OCI-LY1 (cell line): ENCODE measurements around the gene SLC25A13.

Source experiments
- H2AFZ ChIP-seq: fragments of 200-600 bp; sonication (generic), shearing (Covaris generic); 2 replicates; pipeline ENCODE4 v1.6.0; 2014; ENCODE audit warnings: antibody characterized with exemption, mild to moderate bottlenecking, low read length
- H3F3A ChIP-seq: fragments of 200-600 bp; sonication (generic), shearing (Covaris generic); 2 replicates; pipeline ENCODE4 v1.6.0; 2014; ENCODE audit warnings: mild to moderate bottlenecking, antibody characterized with exemption, low read length, moderate library complexity; ENCODE audit not compliant: insufficient read depth
- H3K27ac ChIP-seq: fragments of 200-600 bp; sonication (generic); 2 replicates; pipeline ENCODE4 v1.5.1; 2014; ENCODE audit warnings: low read length, mixed run types, mild to moderate bottlenecking, low read depth; ENCODE audit not compliant: poor library complexity, severe bottlenecking
- H3K27me3 ChIP-seq: fragments of 200-600 bp; sonication (generic); 2 replicates; pipeline ENCODE4 v1.6.0; 2014; ENCODE audit warnings: antibody characterized with exemption, mild to moderate bottlenecking, low read length, moderate library complexity; ENCODE audit not compliant: insufficient read depth
- H3K36me3 ChIP-seq: fragments of 200-600 bp; sonication (generic); 2 replicates; pipeline ENCODE4 v1.6.1; 2014; ENCODE audit warnings: mild to moderate bottlenecking, antibody characterized with exemption, low read length, moderate library complexity, mixed read lengths; ENCODE audit not compliant: insufficient read depth
- H3K4me1 ChIP-seq: fragments of 200-600 bp; sonication (generic); 2 replicates; pipeline ENCODE4 v1.5.1; 2014; ENCODE audit warnings: mild to moderate bottlenecking, low read length, moderate library complexity; ENCODE audit not compliant: insufficient read depth, severe bottlenecking
- H3K4me2 ChIP-seq: fragments of 200-600 bp; sonication (generic), shearing (Covaris generic); 2 replicates; pipeline ENCODE4 v1.6.1; 2014; ENCODE audit warnings: low read length
- H3K4me3 ChIP-seq: fragments of 200-600 bp; sonication (generic); 2 replicates; pipeline ENCODE4 v1.5.1; 2014; ENCODE audit warnings: low read length, low read depth, mild to moderate bottlenecking, mixed read lengths; ENCODE audit not compliant: poor library complexity, severe bottlenecking
- H3K79me2 ChIP-seq: fragments of 200-600 bp; shearing (Covaris generic); 2 replicates; pipeline ENCODE4 v1.6.1; 2016; ENCODE audit warnings: mixed run types, low read length, mixed read lengths; ENCODE audit not compliant: insufficient read depth
- H3K9ac ChIP-seq: fragments of 200-600 bp; sonication (generic), shearing (Covaris generic); 2 replicates; pipeline ENCODE4 v1.6.1; 2014; ENCODE audit warnings: mild to moderate bottlenecking, low read length, mixed read lengths
- H3K9me2 ChIP-seq: fragments of 200-600 bp; sonication (generic), shearing (Covaris generic); 2 replicates; pipeline ENCODE4 v1.6.1; 2014; ENCODE audit warnings: low read depth, mild to moderate bottlenecking, low read length, mixed read lengths
- H3K9me3 ChIP-seq: fragments of 200-600 bp; shearing (Covaris generic); 2 replicates; pipeline ENCODE4 v1.6.1; 2014; ENCODE audit warnings: low read length, mixed read lengths
- H4K20me1 ChIP-seq: fragments of 200-600 bp; sonication (generic), shearing (Covaris generic); 2 replicates; pipeline ENCODE4 v1.6.0; 2016; ENCODE audit warnings: mild to moderate bottlenecking, low read length; ENCODE audit not compliant: insufficient read depth
- EZH2 ChIP-seq: fragments of 200-600 bp; sonication (generic), shearing (Covaris generic); IDR thresholded peaks from 2 replicates; pipeline ENCODE4 v1.8.0; 2017; ENCODE audit warnings: borderline replicate concordance, mixed run types, mild to moderate bottlenecking, antibody characterized with exemption, low read length, moderate library complexity, mixed read lengths
- TF ChIP-seq, protein P1 (sequence below): fragments of 200-600 bp; sonication (generic), shearing (Covaris generic); IDR thresholded peaks from 2 replicates; pipeline ENCODE4 v1.5.1; 2017; ENCODE audit warnings: mild to moderate bottlenecking, antibody characterized with exemption, low read length, moderate library complexity, mixed read lengths

SLC25A13 gene

DNA sequence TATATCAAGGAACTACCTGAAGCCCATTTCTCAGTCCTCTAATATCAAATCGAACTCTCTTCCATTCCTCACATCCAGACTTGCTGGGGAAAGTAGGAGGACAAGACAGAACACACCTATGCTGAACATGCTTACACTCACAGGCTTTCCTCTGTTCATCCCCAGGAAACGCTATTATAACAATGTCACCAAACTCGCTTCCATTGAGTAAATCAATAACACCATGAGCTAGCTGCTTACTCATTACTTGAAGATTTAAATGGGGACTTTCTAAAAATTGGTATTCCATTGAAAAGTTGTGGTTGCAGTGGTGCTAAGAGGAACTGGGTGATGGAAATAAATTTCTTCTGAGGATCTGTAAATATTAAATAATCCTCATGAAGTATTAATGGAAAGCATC, 88.8 kb downstream of the SLC25A13 start:
- Histone ChIP-seq H3K9ac (no peak overlapping the region), H4K20me1 (no peaks in the 10 kb centered on the region), H2AFZ (no peak overlapping the region), H3K27ac (no peak overlapping the region), H3K4me2 (no peak overlapping the region), H3K9me2 (no peaks in the 10 kb centered on the region), H3K4me3 (no peak overlapping the region), H3K4me1 (no peaks in the 10 kb centered on the region), H3K9me3 (no peaks in the 10 kb centered on the region), H3K27me3 (no peaks in the 10 kb centered on the region), H3F3A (no peaks in the 10 kb centered on the region), H3K79me2 (no peaks in the 10 kb centered on the region), H3K36me3 (peaks cover 21% of the 10 kb centered on the region)
- TF ChIP-seq, protein P1, sequence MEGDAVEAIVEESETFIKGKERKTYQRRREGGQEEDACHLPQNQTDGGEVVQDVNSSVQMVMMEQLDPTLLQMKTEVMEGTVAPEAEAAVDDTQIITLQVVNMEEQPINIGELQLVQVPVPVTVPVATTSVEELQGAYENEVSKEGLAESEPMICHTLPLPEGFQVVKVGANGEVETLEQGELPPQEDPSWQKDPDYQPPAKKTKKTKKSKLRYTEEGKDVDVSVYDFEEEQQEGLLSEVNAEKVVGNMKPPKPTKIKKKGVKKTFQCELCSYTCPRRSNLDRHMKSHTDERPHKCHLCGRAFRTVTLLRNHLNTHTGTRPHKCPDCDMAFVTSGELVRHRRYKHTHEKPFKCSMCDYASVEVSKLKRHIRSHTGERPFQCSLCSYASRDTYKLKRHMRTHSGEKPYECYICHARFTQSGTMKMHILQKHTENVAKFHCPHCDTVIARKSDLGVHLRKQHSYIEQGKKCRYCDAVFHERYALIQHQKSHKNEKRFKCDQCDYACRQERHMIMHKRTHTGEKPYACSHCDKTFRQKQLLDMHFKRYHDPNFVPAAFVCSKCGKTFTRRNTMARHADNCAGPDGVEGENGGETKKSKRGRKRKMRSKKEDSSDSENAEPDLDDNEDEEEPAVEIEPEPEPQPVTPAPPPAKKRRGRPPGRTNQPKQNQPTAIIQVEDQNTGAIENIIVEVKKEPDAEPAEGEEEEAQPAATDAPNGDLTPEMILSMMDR, result no peak
- TF ChIP-seq EZH2, result no peak

DNA sequence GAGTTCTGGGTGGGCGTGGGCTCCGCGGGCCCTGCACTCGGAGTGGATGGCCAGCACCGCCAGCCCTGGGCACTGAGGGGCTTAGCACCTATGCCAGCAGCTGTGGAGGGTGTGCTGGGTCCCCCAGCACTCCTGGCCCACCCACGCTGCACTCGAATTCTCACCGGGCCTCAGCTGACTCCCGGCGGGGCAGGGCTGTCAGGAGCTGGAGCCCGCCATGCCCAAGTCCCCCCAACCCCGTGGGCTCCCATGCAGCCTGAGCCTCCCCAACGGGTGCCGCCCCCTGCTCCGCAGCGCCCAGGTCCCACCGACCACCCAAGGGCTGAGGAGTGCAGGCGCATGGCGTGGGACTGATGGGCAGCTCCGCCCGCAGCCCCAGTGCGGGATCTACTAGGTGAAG, 93.1 kb downstream of the SLC25A13 start:
- Histone ChIP-seq H3F3A (no peaks in the 10 kb centered on the region), H3K27ac (no peak overlapping the region), H3K4me2 (no peak overlapping the region), H3K27me3 (no peaks in the 10 kb centered on the region), H3K36me3 (peaks cover 15% of the 10 kb centered on the region), H3K9me3 (no peaks in the 10 kb centered on the region), H3K9ac (no peak overlapping the region), H3K79me2 (no peaks in the 10 kb centered on the region), H2AFZ (no peak overlapping the region), H3K4me3 (no peak overlapping the region), H3K9me2 (no peaks in the 10 kb centered on the region), H3K4me1 (no peaks in the 10 kb centered on the region), H4K20me1 (no peaks in the 10 kb centered on the region)
- no peak for TF ChIP-seq EZH2
- TF ChIP-seq, protein P1, result no peak

DNA sequence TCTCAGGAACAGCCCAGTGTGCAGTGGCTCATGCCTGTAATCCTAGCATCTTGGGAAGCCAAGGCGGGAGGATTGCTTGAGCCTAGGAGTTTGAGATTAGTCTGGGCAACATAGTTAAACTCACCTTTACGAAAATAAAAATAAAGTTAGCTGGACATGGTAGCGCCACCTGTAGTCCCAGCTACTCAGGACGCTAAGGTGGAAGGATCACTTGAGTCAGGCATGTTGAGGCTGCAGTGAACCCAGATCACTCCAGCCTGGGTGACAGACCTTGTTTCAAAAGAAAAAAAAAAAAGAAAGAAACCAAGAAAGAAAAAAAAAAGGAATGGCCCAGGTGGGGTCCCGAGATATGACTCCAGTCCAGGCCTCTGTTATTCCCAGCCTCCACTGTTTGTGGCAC, 96.6 kb downstream of the SLC25A13 start:
- no peak for TF ChIP-seq EZH2
- TF ChIP-seq, protein P1, result no peak
- Histone ChIP-seq H3K9me3 (no peaks in the 10 kb centered on the region), H2AFZ (no peak overlapping the region), H3K27ac (no peak overlapping the region), H4K20me1 (no peaks in the 10 kb centered on the region), H3K9ac (no peak overlapping the region), H3F3A (no peaks in the 10 kb centered on the region), H3K36me3 (peaks cover 9% of the 10 kb centered on the region; the same call in 1 of the 2 replicates), H3K4me3 (no peak overlapping the region), H3K79me2 (no peaks in the 10 kb centered on the region), H3K4me1 (no peaks in the 10 kb centered on the region), H3K27me3 (no peaks in the 10 kb centered on the region), H3K9me2 (no peaks in the 10 kb centered on the region), H3K4me2 (no peak overlapping the region)
